RWPE2 (cell line): ENCODE data around the gene HTT-AS.

Source experiments
- ATAC-seq: fragments of 200-7000 bp; cut with Tn5 transposase; 3 replicates; pipeline ENCODE4 v1.9.1; 2021; ENCODE audit warnings: low read depth
- DNase-seq: peaks from one replicate; pipeline ENCODE4 v3.0.0-alpha.2; 2020; ENCODE audit warnings: low spot score
- H3K27ac ChIP-seq: fragments of 450-650 bp; 2 replicates; pipeline ENCODE4 v1.5.1; 2017; ENCODE audit warnings: mild to moderate bottlenecking; ENCODE audit not compliant: poor library complexity, severe bottlenecking
- H3K27me3 ChIP-seq: fragments of 250-450 bp; sonication (Bioruptor Pico); 2 replicates; pipeline ENCODE4 v1.5.1; 2021; ENCODE audit warnings: mild to moderate bottlenecking, moderate library complexity; ENCODE audit not compliant: insufficient read depth, poor library complexity, severe bottlenecking
- H3K36me3 ChIP-seq: fragments of 250-450 bp; sonication (Bioruptor Pico); 2 replicates; pipeline ENCODE4 v1.5.1; 2020; ENCODE audit warnings: low read depth, mild to moderate bottlenecking, moderate library complexity
- H3K4me1 ChIP-seq: fragments of 250-450 bp; sonication (Bioruptor Pico); 2 replicates; pipeline ENCODE4 v1.5.1; 2021; ENCODE audit warnings: mild to moderate bottlenecking, moderate library complexity; ENCODE audit not compliant: insufficient read depth, poor library complexity, severe bottlenecking
- H3K4me3 ChIP-seq: fragments of 250-450 bp; sonication (Bioruptor Pico); 2 replicates; pipeline ENCODE4 v1.5.1; 2021; ENCODE audit warnings: mild to moderate bottlenecking, moderate library complexity; ENCODE audit not compliant: severe bottlenecking
- H3K9me3 ChIP-seq: fragments of 250-450 bp; sonication (Bioruptor Pico); 2 replicates; pipeline ENCODE4 v1.5.1; 2021; ENCODE audit warnings: mild to moderate bottlenecking, moderate library complexity; ENCODE audit not compliant: severe bottlenecking
- TF ChIP-seq, protein P1 (sequence below): fragments of 450-650 bp; IDR thresholded peaks from one replicate; pipeline ENCODE4 v1.5.1; 2017; ENCODE audit warnings: mild to moderate bottlenecking, moderate library complexity; ENCODE audit not compliant: poor library complexity, severe bottlenecking

HTT-AS gene

DNA sequence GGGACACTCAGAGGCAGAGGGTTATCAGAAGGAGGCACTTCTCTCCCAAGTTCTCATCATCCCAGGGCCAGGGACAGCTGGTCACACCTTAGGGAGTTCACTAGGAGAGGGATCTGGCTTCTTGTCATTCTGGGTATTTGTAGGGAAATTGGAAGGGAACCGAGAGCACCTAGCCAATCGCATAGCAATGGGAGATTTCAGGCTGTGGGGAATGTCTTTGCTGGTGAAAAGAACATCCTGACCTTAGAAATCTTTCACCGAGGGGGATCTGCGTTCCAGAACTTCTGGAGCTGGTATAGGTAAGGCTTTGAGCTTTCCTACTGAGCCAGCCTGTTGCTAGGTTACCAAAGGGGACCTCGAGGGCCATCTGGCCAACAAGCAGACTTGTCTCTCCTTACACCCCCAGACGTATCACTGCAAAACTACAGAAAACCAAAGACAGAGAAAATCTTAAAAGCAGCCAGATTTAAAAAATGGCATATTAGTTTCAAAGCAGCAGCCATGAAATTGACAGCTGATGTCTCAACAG lies 6.8 kb downstream of the HTT-AS start:
- no peaks in the 10 kb centered on the region for H3K27me3 ChIP-seq
- TF ChIP-seq, protein P1, sequence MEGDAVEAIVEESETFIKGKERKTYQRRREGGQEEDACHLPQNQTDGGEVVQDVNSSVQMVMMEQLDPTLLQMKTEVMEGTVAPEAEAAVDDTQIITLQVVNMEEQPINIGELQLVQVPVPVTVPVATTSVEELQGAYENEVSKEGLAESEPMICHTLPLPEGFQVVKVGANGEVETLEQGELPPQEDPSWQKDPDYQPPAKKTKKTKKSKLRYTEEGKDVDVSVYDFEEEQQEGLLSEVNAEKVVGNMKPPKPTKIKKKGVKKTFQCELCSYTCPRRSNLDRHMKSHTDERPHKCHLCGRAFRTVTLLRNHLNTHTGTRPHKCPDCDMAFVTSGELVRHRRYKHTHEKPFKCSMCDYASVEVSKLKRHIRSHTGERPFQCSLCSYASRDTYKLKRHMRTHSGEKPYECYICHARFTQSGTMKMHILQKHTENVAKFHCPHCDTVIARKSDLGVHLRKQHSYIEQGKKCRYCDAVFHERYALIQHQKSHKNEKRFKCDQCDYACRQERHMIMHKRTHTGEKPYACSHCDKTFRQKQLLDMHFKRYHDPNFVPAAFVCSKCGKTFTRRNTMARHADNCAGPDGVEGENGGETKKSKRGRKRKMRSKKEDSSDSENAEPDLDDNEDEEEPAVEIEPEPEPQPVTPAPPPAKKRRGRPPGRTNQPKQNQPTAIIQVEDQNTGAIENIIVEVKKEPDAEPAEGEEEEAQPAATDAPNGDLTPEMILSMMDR: no peak

DNA sequence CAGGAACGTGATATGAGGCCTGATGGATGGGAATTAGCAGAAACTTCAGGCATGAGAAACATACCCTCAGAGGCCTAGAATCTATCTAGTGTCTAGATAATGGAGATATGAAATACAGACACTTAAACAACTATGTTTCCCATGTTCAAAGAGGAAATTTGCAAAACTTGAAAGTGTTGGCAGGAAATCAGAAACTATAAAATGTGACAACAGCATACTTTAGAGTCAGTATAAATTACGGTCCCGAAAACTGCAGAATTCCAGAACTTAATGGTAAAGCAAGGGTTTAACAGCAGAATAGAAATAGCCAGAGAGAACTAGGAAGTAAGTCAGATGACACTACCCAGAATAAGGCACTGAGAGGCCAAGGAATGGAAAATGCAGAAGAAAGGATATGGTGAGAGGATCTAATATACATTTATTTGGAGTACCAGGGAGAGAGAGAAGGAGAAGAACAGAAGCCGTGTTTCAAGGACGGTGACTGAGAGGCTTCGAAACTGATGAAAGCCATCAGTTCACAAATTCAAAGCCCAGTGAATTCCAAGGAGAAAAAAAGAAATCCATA lies 7.4 kb downstream of the HTT-AS start:
- no peak for ATAC-seq
- H3K9me3 ChIP-seq: no peaks in the 10 kb centered on the region
- H3K27me3 ChIP-seq: no peaks in the 10 kb centered on the region
- H3K36me3 ChIP-seq: no peaks in the 10 kb centered on the region
- TF ChIP-seq, protein P1: no peak
- no peaks in the 10 kb centered on the region for H3K4me1 ChIP-seq
- H3K27ac ChIP-seq: no peak overlapping the region
- no peak for DNase-seq
- no peak overlapping the region for H3K4me3 ChIP-seq

More for the DNA sequence above, 6.8 kb downstream of the HTT-AS start:
- H3K9me3 ChIP-seq: no peaks in the 10 kb centered on the region
- H3K36me3 ChIP-seq: no peaks in the 10 kb centered on the region
- no peak overlapping the region for H3K4me3 ChIP-seq
- no peaks in the 10 kb centered on the region for H3K4me1 ChIP-seq
- DNase-seq (no peak), ATAC-seq (no peak)
- H3K27ac ChIP-seq: no peak overlapping the region

DNA sequence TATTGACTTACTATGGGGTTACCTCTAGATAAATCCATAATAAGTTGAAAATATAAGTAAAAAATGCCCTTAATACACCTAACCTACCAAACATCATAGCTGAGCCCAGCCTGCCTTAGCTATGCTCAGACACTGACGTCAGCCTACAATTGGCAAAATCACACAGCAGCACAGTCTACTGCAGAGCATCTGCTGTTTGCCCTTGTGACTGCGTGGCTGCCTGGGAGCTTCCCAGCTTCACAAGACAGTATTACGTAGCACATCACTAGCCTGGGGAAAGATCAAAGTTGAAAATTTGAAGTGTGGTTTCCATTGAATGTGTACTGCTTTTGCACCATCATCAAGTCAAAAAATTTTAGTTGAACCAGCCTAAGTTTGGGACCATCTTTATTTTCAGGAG lies 8.8 kb downstream of the HTT-AS start:
- Histone ChIP-seq H3K4me3 (no peak overlapping the region), H3K27ac (no peak overlapping the region), H3K36me3 (no peaks in the 10 kb centered on the region), H3K9me3 (no peaks in the 10 kb centered on the region), H3K27me3 (no peaks in the 10 kb centered on the region), H3K4me1 (no peaks in the 10 kb centered on the region)
- TF ChIP-seq, protein P1: no peak
- no peak for ATAC-seq
- DNase-seq: no peak

DNA sequence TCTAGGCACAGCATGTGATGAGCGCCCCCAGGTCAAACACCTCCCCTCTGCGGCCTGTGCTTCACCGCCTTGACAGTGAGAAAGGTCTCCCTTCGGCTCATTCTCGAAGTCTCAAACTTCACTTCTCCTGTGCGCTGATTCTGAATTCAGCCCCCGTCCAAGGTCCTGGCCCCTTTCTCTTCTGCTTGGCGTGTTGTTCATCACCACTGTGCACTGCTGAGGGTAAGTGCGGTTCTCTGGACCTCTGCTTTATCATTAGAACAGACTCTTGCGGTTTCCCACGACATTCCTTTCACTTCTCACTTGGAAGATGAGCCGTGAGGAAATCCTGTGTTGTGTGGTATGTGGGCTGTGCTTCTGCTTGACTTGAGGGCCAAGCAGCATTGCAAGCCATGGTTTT lies 11.9 kb downstream of the HTT-AS start:
- TF ChIP-seq, protein P1: no peak
- H3K27ac ChIP-seq: no peak overlapping the region
- no peaks in the 10 kb centered on the region for H3K9me3 ChIP-seq
- H3K36me3 ChIP-seq: no peaks in the 10 kb centered on the region
- ATAC-seq (no peak), DNase-seq (no peak)
- H3K27me3 ChIP-seq: no peaks in the 10 kb centered on the region
- no peaks in the 10 kb centered on the region for H3K4me1 ChIP-seq
- no peak overlapping the region for H3K4me3 ChIP-seq

DNA sequence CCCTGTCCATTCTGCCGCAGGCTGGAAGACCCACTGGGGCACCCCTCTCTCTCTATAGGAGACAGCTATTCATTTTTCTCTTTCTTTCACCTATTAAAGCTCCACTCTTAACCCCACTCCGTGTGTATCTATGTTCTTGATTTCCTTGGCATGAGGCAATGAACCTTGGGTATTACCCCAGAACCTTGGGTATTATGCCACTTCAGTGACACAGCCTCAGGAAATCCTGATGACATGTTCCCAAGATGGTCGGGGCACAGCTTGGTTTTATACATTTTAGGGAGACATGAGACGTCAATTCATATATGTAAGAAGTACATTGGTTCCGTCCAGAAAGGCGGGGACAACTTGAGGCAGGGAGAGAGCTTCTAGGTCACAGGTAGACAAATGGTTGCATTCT lies 13.4 kb downstream of the HTT-AS start:
- H3K4me1 ChIP-seq: no peaks in the 10 kb centered on the region
- no peaks in the 10 kb centered on the region for H3K36me3 ChIP-seq
- no peaks in the 10 kb centered on the region for H3K27me3 ChIP-seq
- no peak overlapping the region for H3K4me3 ChIP-seq
- H3K9me3 ChIP-seq: no peaks in the 10 kb centered on the region
- TF ChIP-seq, protein P1: no peak
- H3K27ac ChIP-seq: no peak overlapping the region
- DNase-seq: no peak
- ATAC-seq: no peak
